Fibroblast of skin of left biceps (primary cell): ENCODE data around the gene ORC6.

Experiments used
- DNase-seq, 2 experiments: peaks; one replicate each; pipeline ENCODE4 v3.0.0-alpha.2; 2013; ENCODE audit warnings: low read depth in 2 of 2

ORC6 gene

GRCh38 chr16:46701615-46702014 lies 12.2 kb downstream of the ORC6 start:
- no peak for DNase-seq

- no peak for DNase-seq
These were observed 12.6 kb downstream of the ORC6 start for GRCh38 chr16:46702030-46702429.

GRCh38 chr16:46706642-46707041 lies 17.2 kb downstream of the ORC6 start:
- no peak for DNase-seq

GRCh38 chr16:46709469-46710005 lies 20.1 kb downstream of the ORC6 start:
- no peak for DNase-seq

- no peak for DNase-seq
These were observed 21.9 kb downstream of the ORC6 start for GRCh38 chr16:46711106-46712058.

GRCh38 chr16:46712911-46713310 lies 23.5 kb downstream of the ORC6 start:
- no peak for DNase-seq

- no peak for DNase-seq
These were observed 24.2 kb downstream of the ORC6 start for GRCh38 chr16:46713634-46714033.

GRCh38 chr16:46714797-46715591 lies 25.5 kb downstream of the ORC6 start:
- DNase-seq: no peak

- no peak for DNase-seq
These were observed 26.4 kb downstream of the ORC6 start for GRCh38 chr16:46715769-46716305.

GRCh38 chr16:46717692-46718091 lies 28.2 kb downstream of the ORC6 start:
- DNase-seq: no peak

GRCh38 chr16:46718214-46718613 lies 28.8 kb downstream of the ORC6 start:
- DNase-seq: no peak

- DNase-seq: no peak
These were observed 30.1 kb downstream of the ORC6 start for GRCh38 chr16:46719528-46719927.

GRCh38 chr16:46720619-46721018 lies 31.2 kb downstream of the ORC6 start:
- no peak for DNase-seq

- DNase-seq: no peak
These were observed 32.4 kb downstream of the ORC6 start for GRCh38 chr16:46721885-46722284.

GRCh38 chr16:46727184-46727583 lies 37.7 kb downstream of the ORC6 start:
- DNase-seq: no peak

GRCh38 chr16:46727630-46728029 lies 38.2 kb downstream of the ORC6 start:
- no peak for DNase-seq

- no peak for DNase-seq
These were observed 39.3 kb downstream of the ORC6 start for GRCh38 chr16:46728806-46729205.

- no peak for DNase-seq
These were observed 40.0 kb downstream of the ORC6 start for GRCh38 chr16:46729326-46729995.

- no peak for DNase-seq
These were observed 40.7 kb downstream of the ORC6 start for GRCh38 chr16:46730126-46730525.

GRCh38 chr16:46730801-46731690 lies 41.6 kb downstream of the ORC6 start:
- no peak for DNase-seq
